Stimulated activated naive CD8-positive, alpha-beta T cell treated with anti-CD3 and anti-CD28 coated beads, Interleukin-15, Interleukin-2, amounts not matched to agents 100 ng/mL and 50 ng/mL, for 24 hours (primary cell): ENCODE measurements around the gene TRMT11.
A peak's percentile ranks its signal among the peaks of the same experiment; 100 is the strongest.

Experiments used
- H3K27ac Mint-ChIP-seq: one replicate; pipeline ENCODE4 v1.8.0; 2021; ENCODE audit warnings: mild to moderate bottlenecking, mixed read lengths
- H3K27me3 Mint-ChIP-seq: one replicate; pipeline ENCODE4 v1.8.0; 2021; ENCODE audit warnings: mixed read lengths
- H3K36me3 Mint-ChIP-seq: one replicate; pipeline ENCODE4 v1.8.0; 2021; ENCODE audit warnings: low read depth, mixed read lengths
- H3K4me1 Mint-ChIP-seq: one replicate; pipeline ENCODE4 v1.8.0; 2021; ENCODE audit warnings: low read depth, mixed read lengths
- H3K4me3 Mint-ChIP-seq: one replicate; pipeline ENCODE4 v1.8.0; 2021; ENCODE audit warnings: mild to moderate bottlenecking, mixed read lengths
- H3K9me3 Mint-ChIP-seq: one replicate; pipeline ENCODE4 v1.8.0; 2021; ENCODE audit warnings: mixed read lengths

Gene TRMT11

GRCh38 chr6:126060400-126060799 lies 74.1 kb downstream of the TRMT11 start:
- no peaks in the 10 kb centered on the region for H3K27me3 Mint-ChIP-seq
- H3K4me1 Mint-ChIP-seq = no peaks in the 10 kb centered on the region
- no peak overlapping the region for H3K27ac Mint-ChIP-seq
- no peak overlapping the region for H3K4me3 Mint-ChIP-seq
- H3K36me3 Mint-ChIP-seq = peaks cover 33% of the 10 kb centered on the region
- no peaks in the 10 kb centered on the region for H3K9me3 Mint-ChIP-seq

- Mint-ChIP-seq H3K36me3 (peaks cover 35% of the 10 kb centered on the region), H3K27me3 (no peaks in the 10 kb centered on the region), H3K4me3 (no peak overlapping the region), H3K4me1 (no peaks in the 10 kb centered on the region), H3K9me3 (no peaks in the 10 kb centered on the region), H3K27ac (no peak overlapping the region)
Observed at GRCh38 chr6:126063512-126064146, 77.3 kb downstream of the TRMT11 start.

- Mint-ChIP-seq H3K36me3 (peaks cover 39% of the 10 kb centered on the region), H3K27ac (no peak overlapping the region), H3K9me3 (no peaks in the 10 kb centered on the region), H3K27me3 (no peaks in the 10 kb centered on the region), H3K4me3 (no peak overlapping the region), H3K4me1 (no peaks in the 10 kb centered on the region)
Observed at GRCh38 chr6:126064257-126064747, 78.0 kb downstream of the TRMT11 start.

DNA sequence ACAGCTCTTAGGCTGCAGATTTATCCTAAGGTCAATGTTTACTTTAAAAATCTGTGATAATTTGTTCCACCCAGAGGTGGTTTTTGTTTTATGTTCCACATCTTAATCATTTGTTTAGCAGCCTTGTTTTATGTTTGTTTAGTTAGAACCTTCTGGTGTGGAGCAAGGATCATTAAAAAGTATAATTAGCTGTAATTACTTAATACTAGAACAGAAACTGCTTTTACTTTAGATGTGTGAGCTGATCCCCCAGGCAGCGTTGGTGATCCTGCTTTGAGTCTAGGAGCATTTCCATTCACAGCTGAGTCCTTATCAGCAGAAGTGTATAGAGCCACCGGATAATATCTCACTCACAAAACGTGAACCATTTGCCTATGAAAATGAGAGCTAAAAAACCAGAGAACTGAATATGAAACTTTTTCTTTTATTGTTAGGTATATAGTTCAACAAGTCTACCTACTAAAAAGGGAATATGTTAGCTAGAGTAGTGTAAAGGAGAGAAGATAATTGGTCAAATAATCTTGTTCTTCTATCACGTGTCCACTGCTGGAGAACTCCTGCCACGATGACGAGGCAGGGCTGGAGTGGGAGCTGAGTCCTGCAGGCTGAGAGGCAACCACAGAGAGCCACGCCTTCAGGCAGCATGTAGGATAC lies 78.5 kb downstream of the TRMT11 start:
- Mint-ChIP-seq H3K9me3 (no peaks in the 10 kb centered on the region), H3K27ac (no peak overlapping the region), H3K4me1 (no peaks in the 10 kb centered on the region), H3K36me3 (peaks cover 40% of the 10 kb centered on the region), H3K27me3 (no peaks in the 10 kb centered on the region), H3K4me3 (no peak overlapping the region)

- Mint-ChIP-seq H3K27me3 (no peaks in the 10 kb centered on the region), H3K4me3 (no peak overlapping the region), H3K27ac (no peak overlapping the region), H3K9me3 (no peaks in the 10 kb centered on the region), H3K36me3 (peaks cover 41% of the 10 kb centered on the region), H3K4me1 (no peaks in the 10 kb centered on the region)
Observed at GRCh38 chr6:126066053-126067048, 80.0 kb downstream of the TRMT11 start.

DNA sequence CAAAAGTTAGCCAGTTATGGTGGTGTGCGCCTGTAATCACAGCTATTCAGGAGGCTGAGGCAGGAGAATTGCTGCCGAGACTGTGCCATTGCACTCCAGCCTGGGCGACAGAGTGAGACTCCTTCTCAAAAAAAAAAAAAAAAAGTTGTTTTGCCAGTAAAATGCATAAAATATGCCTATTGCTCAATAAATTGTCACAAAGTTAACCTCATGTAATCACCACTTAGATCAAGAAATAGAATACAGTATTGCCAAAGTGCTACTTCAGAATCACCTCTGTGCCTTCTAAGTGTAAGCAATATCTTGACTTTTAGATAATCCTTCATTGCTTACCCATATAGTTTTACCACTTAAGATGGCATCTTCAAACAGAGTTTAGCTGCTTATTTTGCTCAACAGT lies 80.7 kb downstream of the TRMT11 start:
- H3K9me3 Mint-ChIP-seq = no peaks in the 10 kb centered on the region
- H3K4me1 Mint-ChIP-seq = no peaks in the 10 kb centered on the region
- no peaks in the 10 kb centered on the region for H3K27me3 Mint-ChIP-seq
- H3K4me3 Mint-ChIP-seq = no peak overlapping the region
- H3K27ac Mint-ChIP-seq = no peak overlapping the region
- peaks cover 44% of the 10 kb centered on the region for H3K36me3 Mint-ChIP-seq

GRCh38 chr6:126069449-126069848 lies 83.1 kb downstream of the TRMT11 start:
- Mint-ChIP-seq H3K36me3 (peaks cover 49% of the 10 kb centered on the region), H3K4me1 (no peaks in the 10 kb centered on the region), H3K9me3 (no peaks in the 10 kb centered on the region), H3K27ac (no peak overlapping the region), H3K27me3 (no peaks in the 10 kb centered on the region), H3K4me3 (no peak overlapping the region)

DNA sequence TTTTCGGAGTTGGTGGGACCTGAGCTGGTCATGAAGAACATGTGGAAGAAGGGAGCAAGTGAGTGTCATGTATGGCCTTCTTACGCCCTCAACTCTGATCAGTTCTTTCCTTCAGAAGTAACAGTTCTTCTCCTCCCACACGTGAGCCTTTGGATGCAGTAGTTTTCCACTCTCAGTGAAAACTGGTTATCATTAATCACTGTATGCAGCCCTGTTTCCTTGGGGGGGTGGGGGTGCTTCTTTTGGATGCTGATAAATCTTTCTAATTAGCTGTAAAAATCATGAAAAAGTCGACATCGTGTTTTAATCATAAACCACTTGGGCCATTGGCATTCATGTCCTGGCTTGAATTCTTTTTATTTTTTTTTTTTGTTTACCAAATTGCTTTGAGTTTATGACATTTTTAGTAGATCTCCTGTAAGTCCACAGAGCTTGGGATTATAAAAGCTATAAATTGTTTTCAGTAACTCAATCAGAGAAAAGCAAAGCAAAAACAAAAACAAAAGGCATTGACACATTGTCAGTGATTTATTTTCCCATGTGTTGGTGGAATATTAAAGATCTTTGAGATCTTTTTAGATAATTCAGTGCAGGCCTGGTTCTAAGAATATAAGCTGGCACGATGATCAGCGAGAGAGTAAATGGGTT lies 84.8 kb downstream of the TRMT11 start:
- H3K9me3 Mint-ChIP-seq = no peaks in the 10 kb centered on the region
- H3K4me3 Mint-ChIP-seq = no peak overlapping the region
- no peaks in the 10 kb centered on the region for H3K4me1 Mint-ChIP-seq
- peaks cover 45% of the 10 kb centered on the region for H3K36me3 Mint-ChIP-seq
- H3K27ac Mint-ChIP-seq = peak overlapping the region; percentile 17
- no peaks in the 10 kb centered on the region for H3K27me3 Mint-ChIP-seq

DNA sequence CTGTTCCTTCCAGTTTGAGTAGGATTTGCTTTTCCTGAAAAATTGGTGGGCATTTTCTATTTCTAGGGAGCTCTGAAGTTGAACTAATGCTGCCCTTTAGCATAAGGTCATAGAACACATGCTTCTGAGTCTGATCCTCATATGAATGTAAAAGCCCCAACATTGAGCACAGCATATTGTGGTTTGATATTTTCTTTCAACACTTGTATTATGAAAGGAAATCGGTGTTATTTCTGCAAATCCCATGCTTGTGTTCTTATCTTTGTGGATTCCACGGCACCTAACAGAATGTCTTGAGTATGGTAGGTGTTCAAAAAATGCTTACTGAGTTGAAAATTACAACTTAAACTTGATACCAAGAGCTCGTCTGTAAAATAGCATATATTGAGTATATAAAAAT lies 85.8 kb downstream of the TRMT11 start:
- Mint-ChIP-seq H3K9me3 (no peaks in the 10 kb centered on the region), H3K27me3 (no peaks in the 10 kb centered on the region), H3K4me1 (no peaks in the 10 kb centered on the region), H3K36me3 (peaks cover 45% of the 10 kb centered on the region), H3K4me3 (no peak overlapping the region), H3K27ac (no peak overlapping the region)

DNA sequence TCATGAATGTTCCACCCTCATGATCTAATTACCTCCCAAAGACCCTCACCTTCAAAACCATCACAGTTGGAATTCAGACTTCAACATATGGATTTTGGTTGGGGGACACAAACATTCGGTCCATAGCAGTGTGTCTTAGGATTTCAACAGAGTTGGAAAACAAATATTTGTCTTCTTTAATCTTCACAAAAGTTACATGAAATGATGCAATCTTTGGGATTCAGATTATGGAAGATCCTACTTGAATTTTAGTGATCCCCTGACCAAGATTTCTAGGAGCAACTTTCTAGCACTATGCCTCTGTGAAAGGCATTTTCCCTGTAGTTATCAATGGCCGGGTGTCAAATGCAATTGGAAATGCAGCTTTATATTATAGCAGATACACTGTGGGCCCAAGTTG lies 86.5 kb downstream of the TRMT11 start:
- H3K27ac Mint-ChIP-seq = no peak overlapping the region
- H3K9me3 Mint-ChIP-seq = no peaks in the 10 kb centered on the region
- no peaks in the 10 kb centered on the region for H3K27me3 Mint-ChIP-seq
- no peaks in the 10 kb centered on the region for H3K4me1 Mint-ChIP-seq
- peaks cover 45% of the 10 kb centered on the region for H3K36me3 Mint-ChIP-seq
- no peak overlapping the region for H3K4me3 Mint-ChIP-seq

- Mint-ChIP-seq H3K27me3 (no peaks in the 10 kb centered on the region), H3K4me1 (no peaks in the 10 kb centered on the region), H3K9me3 (no peaks in the 10 kb centered on the region), H3K36me3 (peaks cover 36% of the 10 kb centered on the region), H3K27ac (no peak overlapping the region), H3K4me3 (no peak overlapping the region)
Observed at GRCh38 chr6:126075335-126076071, 89.2 kb downstream of the TRMT11 start.

DNA sequence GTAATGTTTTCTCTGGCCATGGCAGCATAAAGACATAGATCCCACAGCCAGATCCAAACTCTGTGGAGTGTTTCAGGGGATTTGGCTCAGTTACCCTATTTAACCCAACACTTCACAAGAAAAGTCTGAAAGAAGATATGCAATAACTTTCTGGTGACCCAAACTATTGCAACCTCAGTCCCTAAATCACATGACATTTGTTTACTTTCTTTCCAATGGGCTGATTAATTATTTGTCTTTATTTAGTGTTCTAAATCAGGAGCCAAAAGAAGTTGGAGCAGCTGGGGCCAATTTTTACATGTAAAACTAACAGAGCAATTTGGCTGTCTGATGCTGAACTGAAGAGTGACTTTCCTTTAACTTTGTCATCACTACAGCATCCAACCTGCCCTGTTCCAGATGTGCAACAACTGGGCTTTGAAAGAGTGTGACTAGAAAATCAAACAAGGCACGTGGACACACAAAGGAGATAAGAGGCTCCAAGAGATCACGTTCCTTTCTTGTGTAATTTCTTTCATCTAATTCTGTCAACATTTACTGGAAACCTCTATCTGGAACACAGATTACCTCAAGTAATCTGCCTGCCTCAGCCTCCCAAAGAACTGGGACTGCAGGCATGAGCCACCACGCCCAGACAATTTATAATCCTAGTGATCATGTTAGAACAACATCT lies 90.8 kb downstream of the TRMT11 start:
- Mint-ChIP-seq H3K4me3 (no peak overlapping the region), H3K27me3 (no peaks in the 10 kb centered on the region), H3K9me3 (no peaks in the 10 kb centered on the region), H3K36me3 (peaks cover 24% of the 10 kb centered on the region), H3K4me1 (no peaks in the 10 kb centered on the region), H3K27ac (no peak overlapping the region)

- Mint-ChIP-seq H3K36me3 (peaks cover 14% of the 10 kb centered on the region), H3K4me3 (no peak overlapping the region), H3K27me3 (no peaks in the 10 kb centered on the region), H3K27ac (no peak overlapping the region), H3K4me1 (no peaks in the 10 kb centered on the region), H3K9me3 (no peaks in the 10 kb centered on the region)
Observed at GRCh38 chr6:126077810-126078776, 91.8 kb downstream of the TRMT11 start.
